Fibroblast of skin of right biceps (primary cell): ENCODE measurements around the gene RIC1.
"Not testable (repeated sequence)": the region's sequence is repeated elsewhere in the genome, so short reads cannot be mapped to it uniquely, and the experiment has no call there.

Source experiments
- DNase-seq: peaks from one replicate; pipeline ENCODE4 v3.0.0-alpha.2; 2013

Gene RIC1

DNA sequence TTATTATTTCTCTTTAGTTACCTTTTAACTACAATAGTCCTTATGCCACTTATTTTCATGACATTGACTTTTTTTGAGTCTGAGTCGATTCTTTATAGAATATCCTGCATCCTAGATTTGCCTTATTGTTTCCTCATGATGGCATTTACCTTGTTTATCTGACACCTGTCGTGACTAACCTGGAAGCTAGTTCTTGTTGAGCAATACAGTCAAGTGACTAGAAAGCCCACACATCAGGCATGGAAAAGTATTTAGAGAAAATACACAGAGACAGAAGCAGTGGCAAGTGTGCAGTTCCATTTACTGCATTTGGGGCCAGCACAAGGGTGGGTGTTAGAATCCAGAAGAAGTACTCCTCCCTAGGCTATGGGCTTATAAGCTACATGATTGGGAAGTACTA, 106.2 kb downstream of the RIC1 start:
- DNase-seq: no peak

DNA sequence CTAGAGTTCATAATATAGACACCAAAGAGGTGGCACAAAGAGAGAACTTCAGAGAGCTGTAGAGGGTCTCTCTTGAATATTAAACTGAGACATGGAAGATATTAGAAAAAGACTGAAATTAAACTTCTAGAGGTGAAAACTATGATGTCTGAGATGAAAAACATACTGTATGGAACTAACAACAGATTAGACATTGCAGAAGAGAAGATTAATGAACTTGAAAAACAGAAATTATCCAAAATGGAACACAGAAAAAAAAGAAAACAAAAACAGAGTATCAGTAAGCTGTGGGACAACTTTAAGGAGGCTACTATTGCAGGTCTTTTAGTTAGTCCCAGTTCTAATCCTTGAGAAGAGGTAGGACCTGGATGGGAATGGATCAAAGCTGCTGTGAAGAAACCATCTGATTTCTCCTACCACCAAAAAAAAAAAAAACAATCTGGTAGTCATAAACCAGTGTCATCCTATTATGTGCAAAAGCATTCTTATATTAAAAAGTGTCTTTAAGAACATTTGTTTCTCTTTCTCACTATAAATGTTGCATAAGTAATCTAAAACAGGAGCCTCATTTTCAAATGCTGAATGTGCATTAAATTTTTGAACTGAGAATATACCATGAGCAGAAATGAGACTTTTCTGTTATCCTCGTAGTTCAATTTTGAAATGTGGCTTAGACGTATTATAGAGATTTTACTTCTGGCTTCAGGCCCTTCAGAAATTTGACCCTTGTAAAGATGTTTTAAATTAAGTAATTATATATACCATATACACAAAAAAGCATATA, 107.8 kb downstream of the RIC1 start:
- DNase-seq: no peak

DNA sequence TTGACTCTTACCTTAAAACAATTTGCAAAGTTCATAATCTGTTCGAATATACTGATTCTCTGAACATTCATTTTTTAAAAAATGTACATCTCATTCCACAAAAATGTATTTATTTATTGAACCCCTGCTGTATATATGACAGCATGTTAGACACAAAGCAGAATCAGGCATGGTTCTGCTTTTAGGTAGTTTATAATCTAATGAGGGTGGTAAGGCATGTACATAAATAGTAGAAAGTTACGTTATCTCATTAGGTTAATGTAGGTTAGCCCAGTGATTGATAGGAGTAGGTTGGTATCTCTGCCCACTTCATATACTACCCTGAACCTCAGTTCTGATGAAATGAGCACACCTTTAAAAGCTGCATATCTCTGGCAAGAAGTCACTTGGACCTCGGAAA, 114.2 kb downstream of the RIC1 start:
- DNase-seq: no peak

DNA sequence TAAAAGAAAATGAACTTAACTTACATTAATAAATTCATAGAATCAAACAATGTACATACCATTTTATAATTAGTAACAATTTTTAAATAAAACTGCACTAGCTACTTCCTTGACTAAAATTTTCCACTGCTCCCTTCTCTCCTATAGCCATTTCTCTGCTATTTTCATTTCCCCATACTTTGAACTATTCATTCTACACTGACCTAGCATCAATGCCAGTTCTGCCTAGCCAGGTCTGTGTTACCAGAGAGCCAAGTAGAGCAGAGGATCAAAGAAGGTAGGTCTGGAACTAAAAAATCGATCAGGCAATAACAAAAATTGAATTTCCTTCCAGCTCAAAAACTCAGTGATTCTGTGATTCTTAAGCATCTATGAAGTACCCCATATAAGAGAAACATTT, 119.5 kb downstream of the RIC1 start:
- DNase-seq: no peak

DNA sequence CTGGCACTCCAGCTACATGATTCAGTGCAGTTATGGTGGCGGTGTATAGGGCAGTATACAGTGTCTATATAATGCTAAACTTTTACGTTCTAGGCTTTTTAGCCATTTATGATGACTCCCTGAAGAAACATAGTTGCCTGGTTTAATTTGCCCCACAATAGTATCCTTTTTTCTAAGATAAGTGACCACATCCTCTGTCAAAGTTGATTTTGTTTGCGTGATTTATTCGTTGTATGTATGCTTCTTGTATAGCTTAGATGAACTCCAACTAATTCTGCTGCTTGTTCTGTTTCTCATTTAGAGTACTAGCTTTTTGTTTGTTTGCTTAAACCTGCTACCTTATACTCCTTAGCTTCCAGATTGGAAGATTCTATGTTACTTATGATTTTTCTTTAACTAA, 120.4 kb downstream of the RIC1 start:
- DNase-seq: no peak

DNA sequence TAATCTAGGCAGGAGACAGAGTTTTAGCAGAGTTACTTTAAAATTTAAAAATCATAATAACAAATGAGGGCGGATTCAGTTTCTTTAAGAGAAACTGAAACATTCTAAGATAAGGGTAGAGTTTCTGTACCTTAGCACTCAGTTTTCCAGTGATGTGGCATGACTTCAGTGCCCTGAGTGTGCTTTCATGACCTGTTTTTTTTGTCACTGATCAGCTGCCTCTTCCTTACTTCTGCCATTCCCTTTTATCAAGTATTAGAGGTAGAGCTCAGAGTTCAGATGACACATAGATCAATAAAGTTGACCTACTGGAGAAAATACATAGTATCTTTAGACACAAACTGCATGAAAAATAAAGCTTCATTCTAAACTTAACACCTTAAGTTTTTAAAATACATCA, 121.7 kb downstream of the RIC1 start:
- no peak for DNase-seq

DNA sequence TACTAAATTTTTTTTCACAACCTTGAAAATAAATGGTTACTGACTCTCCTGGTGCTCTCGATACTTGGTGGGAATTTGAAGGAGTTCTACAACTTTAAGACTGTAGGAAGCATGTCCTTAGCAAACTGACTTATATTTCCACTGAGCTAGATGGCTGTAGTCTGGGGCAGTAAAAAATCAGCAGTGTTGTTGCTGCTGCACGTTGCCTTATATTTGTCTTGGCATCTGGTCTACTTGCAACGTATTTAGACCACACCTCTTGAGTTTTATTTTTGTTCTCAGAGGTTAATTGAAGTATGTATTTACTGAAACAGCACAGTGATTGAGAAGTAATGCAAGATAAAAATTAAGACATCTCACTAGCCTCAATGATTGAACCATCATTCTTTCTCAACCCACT, 127.7 kb downstream of the RIC1 start:
- DNase-seq: no peak

DNA sequence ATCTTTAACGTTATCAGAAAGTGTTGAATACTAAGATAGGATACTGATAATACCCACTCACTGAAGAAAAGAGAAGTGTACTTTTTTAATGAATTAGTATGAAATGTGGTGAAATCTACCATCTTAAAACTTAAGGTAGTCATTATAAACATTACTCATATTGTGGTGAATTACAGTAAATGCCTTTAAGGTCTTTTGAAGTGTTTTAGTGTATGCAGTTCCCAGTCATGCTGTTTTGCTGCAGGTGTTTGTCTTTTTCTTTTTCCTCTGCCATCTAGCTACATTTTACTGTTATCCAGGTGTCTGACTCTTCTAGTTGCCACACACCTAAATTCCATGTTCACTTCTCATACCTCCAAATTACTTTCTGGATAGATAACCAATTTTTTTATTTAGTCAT, 131.4 kb downstream of the RIC1 start:
- no peak for DNase-seq

DNA sequence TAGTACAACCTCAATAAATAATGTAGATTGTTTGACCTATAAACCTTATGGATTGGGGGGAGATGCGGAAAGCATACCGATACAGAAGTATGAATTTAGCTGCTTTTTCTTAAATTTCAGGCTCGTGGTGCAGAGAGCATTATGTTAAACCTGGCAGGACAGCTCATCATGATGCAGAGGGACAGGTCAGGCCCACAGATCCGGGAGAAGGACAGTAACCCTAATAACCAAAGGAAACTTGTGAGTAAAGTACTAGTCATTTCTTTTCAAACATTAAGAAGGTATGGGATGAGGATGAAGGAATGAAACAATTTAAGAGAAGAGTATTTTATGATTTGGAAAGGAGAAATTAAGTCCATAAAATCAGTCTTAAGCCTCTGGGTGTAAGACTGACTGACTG, 133.5 kb downstream of the RIC1 start:
- DNase-seq: no peak

DNA sequence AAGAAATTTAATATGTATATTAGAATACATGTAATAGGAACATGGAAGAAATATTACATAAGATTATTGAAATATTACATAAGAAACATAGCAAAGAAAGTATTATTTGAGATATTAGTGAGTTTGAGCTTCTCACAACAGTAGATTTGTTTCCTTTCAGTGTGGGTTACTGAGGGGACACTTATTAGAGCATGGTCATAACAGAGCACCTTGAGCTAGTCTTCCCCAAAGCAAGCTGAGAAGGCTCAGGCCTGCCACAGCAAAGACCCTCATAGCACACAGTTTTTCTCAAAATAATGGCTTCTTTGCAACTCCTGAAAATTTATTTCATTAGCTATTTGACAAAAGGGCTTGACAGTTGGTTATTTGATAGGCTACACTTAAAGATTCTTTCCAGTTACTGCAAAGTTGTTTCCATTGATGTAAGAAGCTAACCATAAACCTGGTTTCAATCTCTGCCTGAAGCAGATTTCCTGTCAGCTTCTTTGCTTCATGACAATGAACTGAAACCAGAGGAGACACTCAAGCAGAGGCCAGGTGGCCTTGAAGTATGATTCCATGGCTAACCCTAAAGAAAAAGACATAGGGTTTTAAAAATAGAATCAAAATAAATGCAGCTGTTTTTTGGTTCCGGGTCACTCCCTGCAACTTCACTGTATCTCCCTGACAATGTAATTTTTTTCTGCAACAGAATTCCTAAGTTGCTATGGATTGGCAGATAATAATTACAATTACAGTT, 135.4 kb downstream of the RIC1 start:
- no peak for DNase-seq

DNA sequence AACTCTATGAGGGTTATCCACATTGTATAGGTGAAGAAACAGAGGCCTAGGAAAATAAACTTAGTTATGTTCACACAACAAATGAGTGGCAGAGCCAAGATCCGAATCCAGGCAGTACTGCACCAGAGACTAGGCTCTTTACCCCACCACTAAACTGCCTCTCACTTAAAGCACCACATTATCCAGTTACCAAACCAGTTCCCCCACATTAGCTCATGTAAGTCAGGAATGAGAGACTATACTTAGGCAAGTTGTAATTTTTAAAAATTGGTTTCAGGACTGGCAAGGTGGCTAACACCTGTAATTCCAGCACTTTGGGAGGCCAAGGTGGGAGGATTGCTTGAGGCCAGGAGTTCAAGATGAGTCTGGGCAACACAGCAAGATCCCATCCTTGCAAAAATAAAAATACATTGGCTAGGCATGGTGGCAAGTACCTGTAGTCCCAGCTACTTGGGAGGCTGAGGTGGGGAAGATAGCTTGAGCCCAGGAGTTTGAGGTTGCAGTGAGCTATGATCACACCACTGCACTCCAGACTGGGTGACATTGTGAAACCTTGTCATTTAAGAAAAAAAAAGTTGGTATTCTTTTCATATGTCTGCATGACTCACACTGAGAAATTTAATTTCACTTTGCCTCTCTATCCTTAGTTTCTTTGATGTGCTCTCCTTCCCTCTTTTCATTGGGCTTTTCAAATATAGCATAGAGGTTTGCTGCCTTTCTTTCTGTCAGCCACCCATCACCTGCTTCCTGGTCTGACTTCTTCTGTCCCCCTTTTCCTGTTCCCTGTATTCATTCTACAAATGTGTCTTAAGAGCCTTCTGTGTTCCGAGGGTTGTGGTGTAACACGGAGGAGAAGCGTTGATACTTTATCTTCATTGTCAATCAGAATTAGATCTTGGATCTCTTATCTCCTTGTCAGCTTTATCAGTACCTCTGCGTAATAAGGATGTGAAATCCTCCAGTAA, 139.3 kb downstream of the RIC1 start:
- no peak for DNase-seq

DNA sequence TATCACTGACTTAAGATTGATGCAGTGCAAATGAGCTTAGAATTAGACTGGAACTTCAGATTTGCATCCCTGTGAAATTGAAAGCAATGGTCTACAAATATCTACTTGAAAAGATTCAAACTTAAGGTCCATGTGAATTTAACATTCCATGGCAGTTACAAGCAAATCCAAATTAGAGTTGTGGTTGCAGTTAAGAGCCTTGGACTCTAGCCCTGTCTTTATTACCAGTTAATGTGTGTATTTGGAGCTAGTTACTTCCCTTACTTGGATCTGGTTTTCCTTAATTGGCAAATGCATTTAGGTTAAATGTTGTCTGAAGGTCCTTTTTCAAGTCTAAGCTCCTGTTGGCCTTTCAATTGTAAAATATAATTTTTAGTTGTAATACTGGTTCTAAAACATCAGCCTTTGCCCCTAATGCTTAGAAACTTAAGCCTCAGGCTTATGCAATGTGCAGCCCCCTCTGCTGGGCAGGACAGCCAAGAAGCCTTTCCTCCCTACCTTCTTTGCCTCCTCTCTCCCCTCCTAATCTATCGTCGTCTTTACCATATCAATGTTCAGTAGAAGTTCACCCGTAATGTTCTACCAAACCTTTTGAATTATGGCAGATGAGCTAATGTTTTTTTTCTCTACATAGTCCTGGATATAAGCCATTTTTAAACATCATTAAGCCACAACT, 144.6 kb downstream of the RIC1 start:
- no peak for DNase-seq

DNA sequence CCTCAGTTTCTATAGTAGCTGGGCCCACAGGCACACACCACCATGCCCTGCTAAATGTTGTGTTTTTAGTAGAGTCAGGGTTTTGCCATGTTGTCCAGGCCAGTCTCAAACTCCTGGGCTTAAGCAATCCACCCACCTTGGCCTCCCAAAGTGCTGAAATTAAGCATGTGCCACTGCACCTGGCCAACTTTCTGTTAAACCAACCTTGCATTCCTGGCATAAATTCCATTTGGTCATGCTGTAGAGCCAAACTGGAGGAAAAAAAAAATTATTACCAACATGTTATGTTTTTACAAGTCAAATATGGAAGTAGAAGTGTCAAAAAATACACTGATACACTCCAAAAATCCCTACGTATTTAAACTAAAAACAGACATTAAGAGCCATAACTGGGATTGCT, 149.9 kb downstream of the RIC1 start:
- DNase-seq: no peak

DNA sequence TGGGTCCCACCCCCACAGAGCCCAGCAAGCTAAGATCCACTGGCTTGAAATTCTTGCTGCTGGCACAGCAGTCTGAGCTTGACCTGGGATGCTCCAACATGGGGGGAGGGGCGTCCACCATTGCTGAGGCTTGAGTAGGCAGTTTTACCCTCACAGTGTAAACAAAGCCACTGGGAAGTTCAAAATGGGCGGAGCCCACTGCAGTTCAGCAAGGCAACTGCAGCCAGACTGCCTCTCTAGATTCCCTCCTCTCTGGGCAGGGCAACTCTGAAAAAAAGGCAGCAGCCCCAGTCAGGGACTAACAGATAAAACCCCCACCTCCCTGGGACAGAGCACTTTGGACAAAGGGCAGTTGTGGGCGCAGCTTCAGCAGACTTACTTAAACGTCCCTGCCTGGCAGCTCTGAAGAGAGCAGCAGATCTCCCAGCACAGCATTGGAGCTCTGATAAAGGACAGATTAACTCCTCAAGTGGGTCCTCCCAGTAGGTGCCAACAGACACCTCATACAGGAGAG, 150.9 kb downstream of the RIC1 start:
- not testable (repeated sequence) for DNase-seq

DNA sequence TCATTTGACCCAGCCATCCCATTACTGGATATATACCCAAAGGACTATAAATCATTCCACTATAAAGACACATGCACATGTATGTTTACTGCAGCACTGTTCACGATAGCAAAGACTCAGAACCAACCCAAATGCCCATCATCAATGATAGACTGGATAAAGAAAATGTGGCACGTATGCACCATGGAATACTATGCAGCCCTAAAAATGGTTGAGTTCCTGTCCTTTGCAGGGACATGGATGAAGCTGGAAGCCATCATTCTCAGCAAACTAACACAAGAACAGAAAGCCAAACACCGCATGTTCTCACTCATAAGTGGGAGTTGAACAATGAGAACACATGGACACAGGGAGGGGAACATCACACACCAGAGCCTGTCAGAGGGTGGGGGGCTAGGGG, 154.5 kb downstream of the RIC1 start:
- DNase-seq: not testable (repeated sequence)

DNA sequence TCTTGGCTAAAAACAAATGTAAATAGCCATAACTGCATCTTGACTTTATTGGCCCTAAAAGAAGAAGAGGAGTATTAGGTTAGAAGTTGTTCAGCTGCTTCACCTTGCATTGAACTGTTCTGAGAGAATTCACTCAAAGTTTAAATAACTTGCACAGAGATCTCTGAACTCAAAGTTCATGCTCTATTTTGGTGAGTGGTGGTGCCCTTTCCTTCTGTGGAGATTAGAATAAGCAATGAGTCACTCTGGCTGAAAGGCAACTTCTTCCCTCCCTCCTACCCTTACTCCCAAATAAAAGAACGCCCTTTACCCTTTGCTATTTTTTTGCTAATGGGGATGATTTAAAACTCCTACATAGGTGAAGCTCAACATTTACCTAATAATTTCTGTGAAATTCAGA, 155.1 kb downstream of the RIC1 start:
- no peak for DNase-seq

DNA sequence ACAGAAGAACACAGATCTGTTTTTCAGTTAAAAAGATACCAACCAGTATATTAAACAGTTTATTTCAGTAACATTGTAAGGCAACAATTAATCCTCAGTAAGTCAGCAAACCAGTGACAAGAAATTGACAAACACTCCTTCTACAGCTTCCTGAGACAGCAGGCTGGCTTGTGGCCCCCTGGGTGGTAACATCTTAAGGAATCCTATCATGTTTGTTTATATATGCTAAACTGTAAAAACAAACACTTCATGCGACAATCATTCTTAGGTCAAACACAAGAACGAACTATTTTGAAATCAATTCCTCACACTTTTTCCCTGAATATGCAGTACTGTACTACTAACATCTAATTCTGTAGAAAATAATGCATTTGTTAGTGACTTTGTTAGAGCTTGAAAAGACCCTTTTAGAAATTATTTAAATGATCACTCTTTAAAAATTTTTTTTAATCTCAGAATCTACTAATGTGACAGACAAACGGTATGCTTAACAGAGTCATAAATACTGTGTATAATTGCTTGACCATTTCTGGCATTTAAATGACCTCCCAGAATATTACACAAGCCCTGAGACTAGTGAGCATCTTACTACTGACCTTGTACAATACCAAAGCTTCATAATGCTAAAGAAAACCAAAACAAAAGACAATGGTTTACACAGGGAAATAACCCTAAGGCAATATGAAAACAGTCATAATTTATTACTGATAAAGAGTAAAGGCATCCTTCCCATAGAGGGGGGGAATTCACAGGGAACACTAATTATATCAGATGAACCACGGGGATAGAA, 155.8 kb downstream of the RIC1 start:
- no peak for DNase-seq

DNA sequence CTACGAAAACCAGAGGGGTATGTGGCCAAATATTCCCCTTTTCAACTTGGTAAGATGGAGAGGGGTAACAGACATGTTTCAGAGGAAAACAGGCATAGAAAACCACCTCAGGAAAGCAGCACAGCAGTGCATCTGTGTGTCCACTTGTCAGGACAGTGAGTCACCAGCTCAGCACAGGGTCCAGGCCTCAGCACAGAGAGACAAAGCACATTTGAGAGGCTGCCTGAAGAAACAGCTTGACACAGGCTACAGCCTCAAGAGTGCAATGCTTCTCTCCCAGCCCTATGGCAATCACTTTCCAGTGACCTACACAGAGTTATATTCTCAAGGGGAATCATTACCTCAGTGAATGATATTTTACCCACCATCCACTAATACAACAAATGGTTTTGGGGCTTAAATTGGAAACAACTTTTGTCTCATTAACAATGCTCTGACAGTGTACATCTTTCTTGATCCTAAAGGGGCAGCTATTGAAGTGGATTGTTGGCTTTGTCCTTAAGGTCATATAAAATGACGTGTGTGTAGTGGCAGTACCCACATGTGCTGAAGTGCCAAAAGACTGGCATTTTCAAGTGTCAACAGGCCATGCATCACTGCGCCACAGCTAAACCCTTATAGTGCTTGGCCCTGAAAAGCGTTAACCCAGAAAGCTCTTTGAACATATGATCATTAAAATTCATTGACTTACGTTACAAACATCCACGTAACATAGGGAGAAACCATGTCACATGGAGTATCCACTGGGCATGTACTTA, 157.6 kb downstream of the RIC1 start:
- no peak for DNase-seq

DNA sequence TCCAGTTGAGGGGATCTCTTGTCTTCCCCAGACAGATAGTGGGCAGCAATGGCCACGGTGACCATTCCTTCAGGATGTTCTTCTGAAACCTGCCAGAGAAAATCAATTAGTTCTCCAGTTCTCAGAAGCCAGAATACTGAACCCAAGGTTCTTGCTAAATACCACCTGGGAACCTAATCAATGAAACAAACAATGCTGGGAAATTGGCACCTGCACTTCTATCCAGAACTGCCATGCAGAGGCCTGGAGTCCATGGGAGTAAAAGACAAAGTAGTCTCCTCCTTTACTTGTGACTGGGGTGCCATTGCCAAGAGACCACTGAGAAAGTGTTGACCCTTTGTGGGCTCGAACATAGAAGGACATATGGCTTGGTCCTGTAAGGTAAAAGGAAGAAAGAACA, 158.3 kb downstream of the RIC1 start:
- DNase-seq: no peak

DNA sequence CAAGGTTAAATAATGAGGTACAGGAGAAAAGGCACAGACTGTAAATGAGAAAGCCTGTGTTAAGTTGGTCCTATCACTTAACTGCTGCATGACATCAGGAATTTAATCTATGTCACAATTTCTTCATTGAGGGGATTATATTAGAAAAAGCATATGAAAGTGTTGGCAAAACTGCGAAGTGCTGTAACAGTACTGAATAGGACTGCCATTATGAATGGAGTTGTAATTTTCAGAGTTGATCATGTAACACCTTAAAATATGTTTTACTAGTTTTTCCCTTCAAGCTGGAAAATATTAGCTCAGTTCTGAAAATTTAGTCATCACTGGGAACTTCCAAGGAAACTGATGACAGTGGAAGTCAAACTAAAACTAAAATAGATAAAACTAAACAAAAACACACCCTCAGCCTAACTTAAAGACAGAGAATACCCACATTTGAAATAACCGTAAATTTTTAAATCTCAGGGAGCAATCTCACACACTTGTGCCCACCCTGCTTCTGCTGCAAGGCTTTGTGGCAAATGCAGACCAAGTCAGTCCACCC, 158.9 kb downstream of the RIC1 start:
- DNase-seq: no peak

DNA sequence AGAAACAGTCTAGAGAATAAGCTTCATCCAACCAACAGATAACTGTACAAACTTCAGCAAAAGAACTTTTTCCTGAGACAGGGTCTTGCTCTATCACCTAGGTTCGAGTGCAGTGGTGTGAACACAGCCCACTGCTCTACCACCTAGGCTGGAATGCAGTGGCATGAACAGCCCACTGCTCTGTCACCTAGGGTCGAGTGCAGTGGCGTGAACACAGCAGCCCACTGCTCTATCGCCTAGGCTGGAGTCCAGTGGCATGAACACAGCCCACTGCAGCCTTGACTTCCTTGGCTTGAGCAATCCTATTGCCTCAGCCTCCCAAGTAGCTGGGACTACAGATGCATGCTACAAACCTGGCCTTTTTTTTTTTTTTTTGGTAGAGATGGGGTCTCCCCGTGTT, 160.6 kb downstream of the RIC1 start:
- no peak for DNase-seq
